ENCODE data around the gene RNF2. TPM values are rescaled to one million over a fixed set of nuclear protein-coding genes. Genes with fewer than 3 reads are reported as not detected.

RNF2 gene
- total and polyA plus RNA-seq, 7 experiments from 2014 or later, result 14.9 to 35.5 (median 20.8) TPM

DNA sequence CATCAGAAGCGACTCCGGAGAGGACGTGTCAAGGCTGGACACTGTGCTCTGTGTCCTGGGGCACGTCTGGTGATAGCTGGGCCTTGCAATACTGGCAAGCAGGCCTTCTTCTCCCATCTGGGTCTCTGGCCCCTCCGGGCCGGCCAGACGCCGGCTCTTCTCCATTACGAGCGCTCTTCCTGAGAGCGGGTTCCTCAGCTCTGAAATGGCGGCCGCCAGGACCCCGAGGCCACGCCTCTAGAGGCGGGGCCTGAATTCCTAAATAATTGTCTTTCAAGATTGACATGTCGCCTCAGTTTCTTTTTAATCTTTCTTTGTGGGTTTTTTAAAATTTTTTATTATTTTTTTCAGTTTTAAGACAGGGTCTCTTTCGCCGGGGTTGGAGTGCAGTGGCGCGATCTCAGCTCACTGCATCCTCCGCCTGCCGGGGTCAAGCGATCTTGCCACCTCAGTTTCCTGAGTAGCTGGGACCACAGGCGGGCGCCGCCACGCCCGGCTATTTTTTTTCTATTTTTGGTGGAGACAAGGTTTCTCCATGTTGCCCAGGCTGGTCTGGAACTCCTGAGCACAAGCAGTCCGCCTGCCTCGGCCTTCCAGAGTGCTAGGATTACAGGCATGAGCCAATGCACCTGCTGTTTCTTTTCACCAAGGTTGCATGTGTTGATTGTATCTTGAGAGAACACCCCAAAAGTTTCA, 9.2 kb downstream of the RNF2 start:
- POLR2A ChIA-PET, result no interaction called here
- CTCF ChIA-PET, result no interaction called here

GRCh38 chr1:185058110-185058509, 12.8 kb downstream of the RNF2 start:
- Mint-ChIP-seq H3K9me3 (peaks cover 0 to 3% (median 0%) of the 10 kb centered on the region in 11 donors), H3K27ac (peak overlapping the region in 1 of 9 donors; percentile 2), H3K4me1 (peaks cover 12 to 78% (median 73%) of the 10 kb centered on the region in 7 donors), H3K4me3 (peak overlapping the region in 5 of 10 donors; percentile 2 to 59 (median 24)), H3K27me3 (no peaks in the 10 kb centered on the region), H3K36me3 (peaks cover 0 to 25% (median 10%) of the 10 kb centered on the region in 5 donors)
- Histone ChIP-seq H3K27me3 (ENCODE audit: control insufficient read depth in 2 of 2, insufficient read depth in 2 of 2, low read length in 2 of 2) (no peaks in the 10 kb centered on the region), H3K4me1 (ENCODE audit: control insufficient read depth in 2 of 2, insufficient read depth in 2 of 2, low read length in 2 of 2) (no peaks in the 10 kb centered on the region), H3K27ac (ENCODE audit: low read depth, low read length) (no peak overlapping the region), H3K36me3 (ENCODE audit: control insufficient read depth in 2 of 3, insufficient read depth in 3 of 3, low read length in 3 of 3) (no peaks in the 10 kb centered on the region), H3K4me3 (ENCODE audit: low read length) (no peak overlapping the region), H3K9me3 (ENCODE audit: control insufficient read depth in 2 of 3, low read length in 3 of 3) (no peaks in the 10 kb centered on the region)
- ChIA-PET CTCF (no interaction called here), POLR2A (no interaction called here)
- ATAC-seq (no peak), DNase-seq (no peak)
- intact Hi-C loops (cut with micrococcal nuclease), result no loop called here

More for the DNA sequence above, 9.2 kb downstream of the RNF2 start:
- Histone ChIP-seq H3K36me3 (ENCODE audit: control insufficient read depth in 2 of 3, insufficient read depth in 3 of 3, low read length in 3 of 3) (no peaks in the 10 kb centered on the region), H3K4me3 (ENCODE audit: low read length) (no peak overlapping the region), H3K4me1 (ENCODE audit: control insufficient read depth in 2 of 2, insufficient read depth in 2 of 2, low read length in 2 of 2) (no peaks in the 10 kb centered on the region), H3K9me3 (ENCODE audit: control insufficient read depth in 2 of 3, low read length in 3 of 3) (no peaks in the 10 kb centered on the region), H3K27me3 (ENCODE audit: control insufficient read depth in 2 of 2, insufficient read depth in 2 of 2, low read length in 2 of 2) (no peaks in the 10 kb centered on the region), H3K27ac (ENCODE audit: low read depth, low read length) (no peak overlapping the region)
- no peak for ATAC-seq
- no peak overlapping the region for H3K27ac Mint-ChIP-seq
- H3K4me1 Mint-ChIP-seq, result peaks cover 7 to 76% (median 65%) of the 10 kb centered on the region in 7 donors
- intact Hi-C loops (cut with micrococcal nuclease), result no loop called here
- H3K9me3 Mint-ChIP-seq, result peaks cover 0 to 5% (median 0%) of the 10 kb centered on the region in 11 donors
- no peak overlapping the region for H3K4me3 Mint-ChIP-seq
- no peaks in the 10 kb centered on the region for H3K27me3 Mint-ChIP-seq
- peaks cover 5 to 29% (median 8%) of the 10 kb centered on the region in 5 donors for H3K36me3 Mint-ChIP-seq
- DNase-seq, result no peak

- Histone ChIP-seq H3K36me3 (ENCODE audit: control insufficient read depth in 2 of 3, insufficient read depth in 3 of 3, low read length in 3 of 3) (no peaks in the 10 kb centered on the region), H3K27me3 (ENCODE audit: control insufficient read depth in 2 of 2, insufficient read depth in 2 of 2, low read length in 2 of 2) (no peaks in the 10 kb centered on the region), H3K4me3 (ENCODE audit: low read length) (no peak overlapping the region), H3K4me1 (ENCODE audit: control insufficient read depth in 2 of 2, insufficient read depth in 2 of 2, low read length in 2 of 2) (no peaks in the 10 kb centered on the region), H3K9me3 (ENCODE audit: control insufficient read depth in 2 of 3, low read length in 3 of 3) (no peaks in the 10 kb centered on the region), H3K27ac (ENCODE audit: low read depth, low read length) (no peak overlapping the region)
- no peak overlapping the region for H3K4me3 Mint-ChIP-seq
- no peaks in the 10 kb centered on the region for H3K27me3 Mint-ChIP-seq
- peaks cover 0 to 3% (median 0%) of the 10 kb centered on the region in 11 donors for H3K9me3 Mint-ChIP-seq
- DNase-seq, result no peak
- peaks cover 10 to 78% (median 74%) of the 10 kb centered on the region in 7 donors for H3K4me1 Mint-ChIP-seq
- peak overlapping the region in 1 of 9 donors; percentile 10 for H3K27ac Mint-ChIP-seq
- ChIA-PET CTCF (no interaction called here), POLR2A (no interaction called here)
- intact Hi-C loops (cut with micrococcal nuclease), result no loop called here
- no peak for ATAC-seq
- peaks cover 0 to 28% (median 11%) of the 10 kb centered on the region in 5 donors for H3K36me3 Mint-ChIP-seq
These were observed 13.5 kb downstream of the RNF2 start for GRCh38 chr1:185058876-185059275.

DNA sequence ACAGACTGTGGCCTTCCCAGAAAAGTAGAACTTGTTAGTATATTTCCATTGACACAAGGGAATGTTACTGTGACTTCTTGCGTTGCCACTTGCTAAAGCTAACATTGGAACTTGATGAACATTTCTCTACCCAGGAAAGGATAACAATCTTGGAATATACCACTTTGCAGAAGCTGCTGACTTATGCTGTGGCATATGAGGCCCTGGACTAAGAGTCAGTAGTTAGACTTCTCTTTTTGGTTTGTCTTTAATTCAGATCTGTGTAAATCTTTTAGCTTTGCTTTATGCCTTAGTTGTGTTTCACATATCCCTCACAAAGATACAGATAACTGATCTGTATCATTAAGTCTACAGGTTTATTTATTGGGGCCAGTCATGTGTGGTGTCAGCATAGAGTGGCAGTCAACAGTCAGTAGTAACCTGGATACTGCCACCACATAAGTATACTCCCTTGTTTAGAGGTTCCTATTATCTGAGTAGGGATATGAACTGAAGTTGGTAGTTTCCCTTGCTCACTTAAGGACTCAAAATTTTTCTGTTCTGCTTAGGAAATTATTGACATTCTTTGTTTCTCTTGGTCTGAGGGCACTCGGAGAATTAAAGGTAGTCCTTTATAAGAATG, 14.7 kb downstream of the RNF2 start:
- ChIA-PET POLR2A (no interaction called here), CTCF (no interaction called here)
- Mint-ChIP-seq H3K36me3 (peaks cover 0 to 33% (median 12%) of the 10 kb centered on the region in 5 donors), H3K4me3 (peak overlapping the region in 6 of 10 donors; percentile 0 to 52 (median 26)), H3K27me3 (no peaks in the 10 kb centered on the region), H3K9me3 (peaks cover 0 to 3% (median 0%) of the 10 kb centered on the region in 11 donors), H3K27ac (no peak overlapping the region), H3K4me1 (peaks cover 10 to 87% (median 78%) of the 10 kb centered on the region in 7 donors)
- DNase-seq, result no peak
- peak; percentile 34 for ATAC-seq
- Histone ChIP-seq H3K36me3 (ENCODE audit: control insufficient read depth in 2 of 3, insufficient read depth in 3 of 3, low read length in 3 of 3) (no peaks in the 10 kb centered on the region), H3K27me3 (ENCODE audit: control insufficient read depth in 2 of 2, insufficient read depth in 2 of 2, low read length in 2 of 2) (no peaks in the 10 kb centered on the region), H3K4me3 (ENCODE audit: low read length) (no peak overlapping the region), H3K27ac (ENCODE audit: low read depth, low read length) (no peak overlapping the region), H3K9me3 (ENCODE audit: control insufficient read depth in 2 of 3, low read length in 3 of 3) (no peaks in the 10 kb centered on the region), H3K4me1 (ENCODE audit: control insufficient read depth in 2 of 2, insufficient read depth in 2 of 2, low read length in 2 of 2) (no peaks in the 10 kb centered on the region)
- intact Hi-C loops (cut with micrococcal nuclease), result no loop called here

- CTCF ChIA-PET, result no interaction called here
- peak; percentile 24 for ATAC-seq
- Mint-ChIP-seq H3K36me3 (peaks cover 11 to 46% (median 30%) of the 10 kb centered on the region in 5 donors), H3K9me3 (peaks cover 0 to 3% (median 0%) of the 10 kb centered on the region in 11 donors), H3K27me3 (no peaks in the 10 kb centered on the region), H3K27ac (no peak overlapping the region), H3K4me3 (peak overlapping the region in 1 of 10 donors; percentile 25), H3K4me1 (peaks cover 12 to 94% (median 87%) of the 10 kb centered on the region in 7 donors)
- intact Hi-C loops (cut with micrococcal nuclease), result no loop called here
- DNase-seq, result no peak
- H3K9me3 ChIP-seq (ENCODE audit: control insufficient read depth in 2 of 3, low read length in 3 of 3), result no peaks in the 10 kb centered on the region
- no peak overlapping the region for H3K4me3 ChIP-seq (ENCODE audit: low read length)
- no peak overlapping the region for H3K27ac ChIP-seq (ENCODE audit: low read depth, low read length)
- H3K27me3 ChIP-seq (ENCODE audit: control insufficient read depth in 2 of 2, insufficient read depth in 2 of 2, low read length in 2 of 2), result no peaks in the 10 kb centered on the region
- peaks cover 0 to 9% of the 10 kb centered on the region in 2 donors for H3K4me1 ChIP-seq (ENCODE audit: control insufficient read depth in 2 of 2, insufficient read depth in 2 of 2, low read length in 2 of 2)
- H3K36me3 ChIP-seq (ENCODE audit: control insufficient read depth in 2 of 3, insufficient read depth in 3 of 3, low read length in 3 of 3), result no peaks in the 10 kb centered on the region
- POLR2A ChIA-PET, result no interaction called here
These were observed 17.5 kb downstream of the RNF2 start for GRCh38 chr1:185062710-185063370.

- no peak for DNase-seq
- no peak for ATAC-seq
- Histone ChIP-seq H3K4me3 (ENCODE audit: low read length) (no peak overlapping the region), H3K36me3 (ENCODE audit: control insufficient read depth in 2 of 3, insufficient read depth in 3 of 3, low read length in 3 of 3) (no peaks in the 10 kb centered on the region), H3K27me3 (ENCODE audit: control insufficient read depth in 2 of 2, insufficient read depth in 2 of 2, low read length in 2 of 2) (no peaks in the 10 kb centered on the region), H3K27ac (ENCODE audit: low read depth, low read length) (no peak overlapping the region), H3K4me1 (ENCODE audit: control insufficient read depth in 2 of 2, insufficient read depth in 2 of 2, low read length in 2 of 2) (peaks cover 0 to 9% of the 10 kb centered on the region in 2 donors), H3K9me3 (ENCODE audit: control insufficient read depth in 2 of 3, low read length in 3 of 3) (no peaks in the 10 kb centered on the region)
- ChIA-PET CTCF (interaction anchor here (1.0 kb wide), 1 partner anchor 106 kb away, joined by 3 read pairs; no protein-coding TSS in a partner anchor), POLR2A (no interaction called here)
- H3K9me3 Mint-ChIP-seq, result peaks cover 0 to 3% (median 0%) of the 10 kb centered on the region in 11 donors
- no peaks in the 10 kb centered on the region for H3K27me3 Mint-ChIP-seq
- H3K27ac Mint-ChIP-seq, result no peak overlapping the region
- H3K4me3 Mint-ChIP-seq, result peak overlapping the region in 1 of 10 donors; percentile 42
- H3K36me3 Mint-ChIP-seq, result peaks cover 11 to 50% (median 35%) of the 10 kb centered on the region in 5 donors
- intact Hi-C loops (cut with micrococcal nuclease), result no loop called here
- peaks cover 10 to 92% (median 87%) of the 10 kb centered on the region in 7 donors for H3K4me1 Mint-ChIP-seq
These were observed 18.4 kb downstream of the RNF2 start for GRCh38 chr1:185063719-185064118.

All from naive thymus-derived CD4-positive, alpha-beta T cell (primary cell).